Measurements from ENCODE around the gene CD164. TPM values are rescaled to one million over a fixed set of nuclear protein-coding genes. Genes with fewer than 3 reads are reported as not detected.
"Not testable (repeated sequence)": the region's sequence is repeated elsewhere in the genome, so short reads cannot be mapped to it uniquely, and the experiment has no call there.

Gene CD164
- total RNA-seq, 2 experiments from 2014 or later = 270 to 275 TPM

- ChIA-PET CTCF (interaction anchor here (1.0 kb wide), 1 partner anchor 11 kb away, joined by 6 read pairs; the partner anchor contains the start of gene CD164), POLR2A (no interaction called here)
- Mint-ChIP-seq H3K36me3 (ENCODE audit: low read depth) (peaks cover 73% of the 10 kb centered on the region), H3K27me3 (no peaks in the 10 kb centered on the region), H3K4me1 (peaks cover 61% of the 10 kb centered on the region), H3K27ac (no peak overlapping the region), H3K4me3 (no peak overlapping the region), H3K9me3 (no peaks in the 10 kb centered on the region)
- DNase-seq = no peak
Observed at GRCh38 chr6:109372130-109372529, 10.1 kb downstream of the CD164 start.

- no peak overlapping the region for H3K27ac Mint-ChIP-seq
- DNase-seq = no peak
- H3K9me3 Mint-ChIP-seq = no peaks in the 10 kb centered on the region
- peaks cover 78% of the 10 kb centered on the region for H3K36me3 Mint-ChIP-seq (ENCODE audit: low read depth)
- H3K27me3 Mint-ChIP-seq = no peaks in the 10 kb centered on the region
- CTCF ChIA-PET = interaction anchor here (0.6 to 2.2 kb wide), 7 partner anchors 8 to 193 kb away, joined by 3 to 12 read pairs (median 4); no protein-coding TSS in a partner anchor
- H3K4me3 Mint-ChIP-seq = no peak overlapping the region
- H3K4me1 Mint-ChIP-seq = peaks cover 54% of the 10 kb centered on the region
- POLR2A ChIA-PET = interaction anchor here (0.6 to 1.0 kb wide), 3 partner anchors 13 to 1648 kb away, joined by 3 to 4 read pairs (median 3); no protein-coding TSS in a partner anchor
Observed at GRCh38 chr6:109370792-109371191, 11.5 kb downstream of the CD164 start.

- Mint-ChIP-seq H3K9me3 (no peaks in the 10 kb centered on the region), H3K4me3 (no peak overlapping the region), H3K27ac (no peak overlapping the region), H3K4me1 (peaks cover 52% of the 10 kb centered on the region), H3K27me3 (no peaks in the 10 kb centered on the region), H3K36me3 (ENCODE audit: low read depth) (peaks cover 78% of the 10 kb centered on the region)
- ChIA-PET POLR2A (interaction anchor here (0.6 to 1.0 kb wide), 3 partner anchors 13 to 1647 kb away, joined by 3 to 4 read pairs (median 3); no protein-coding TSS in a partner anchor), CTCF (interaction anchor here (0.6 to 2.2 kb wide), 7 partner anchors 8 to 828 kb away, joined by 3 to 12 read pairs (median 3); no protein-coding TSS in a partner anchor)
- DNase-seq = no peak
Observed at GRCh38 chr6:109370336-109370735, 11.9 kb downstream of the CD164 start.

GRCh38 chr6:109369728-109370127 is 12.5 kb downstream of the CD164 start:
- ChIA-PET CTCF (interaction anchor here (0.7 to 2.2 kb wide), 4 partner anchors 14 to 827 kb away, joined by 3 to 12 read pairs (median 3); no protein-coding TSS in a partner anchor), POLR2A (no interaction called here)
- Mint-ChIP-seq H3K4me3 (no peak overlapping the region), H3K9me3 (no peaks in the 10 kb centered on the region), H3K27ac (no peak overlapping the region), H3K4me1 (peaks cover 47% of the 10 kb centered on the region), H3K27me3 (no peaks in the 10 kb centered on the region), H3K36me3 (ENCODE audit: low read depth) (peaks cover 77% of the 10 kb centered on the region)
- no peak for DNase-seq

GRCh38 chr6:109364382-109365078 is 17.7 kb downstream of the CD164 start:
- Mint-ChIP-seq H3K9me3 (peaks cover 17% of the 10 kb centered on the region), H3K36me3 (ENCODE audit: low read depth) (peaks cover 85% of the 10 kb centered on the region), H3K4me1 (peaks cover 34% of the 10 kb centered on the region)
- CTCF ChIA-PET, H3K27me3 Mint-ChIP-seq, DNase-seq, POLR2A ChIA-PET, H3K4me3 Mint-ChIP-seq, H3K27ac Mint-ChIP-seq: not testable (repeated sequence)

GRCh38 chr6:109363753-109364152 is 18.5 kb downstream of the CD164 start:
- POLR2A ChIA-PET = no interaction called here
- Mint-ChIP-seq H3K9me3 (peaks cover 17% of the 10 kb centered on the region), H3K4me1 (peaks cover 33% of the 10 kb centered on the region), H3K4me3 (no peak overlapping the region), H3K27ac (no peak overlapping the region), H3K27me3 (no peaks in the 10 kb centered on the region), H3K36me3 (ENCODE audit: low read depth) (peaks cover 87% of the 10 kb centered on the region)
- CTCF ChIA-PET = no interaction called here
- DNase-seq = no peak

DNA sequence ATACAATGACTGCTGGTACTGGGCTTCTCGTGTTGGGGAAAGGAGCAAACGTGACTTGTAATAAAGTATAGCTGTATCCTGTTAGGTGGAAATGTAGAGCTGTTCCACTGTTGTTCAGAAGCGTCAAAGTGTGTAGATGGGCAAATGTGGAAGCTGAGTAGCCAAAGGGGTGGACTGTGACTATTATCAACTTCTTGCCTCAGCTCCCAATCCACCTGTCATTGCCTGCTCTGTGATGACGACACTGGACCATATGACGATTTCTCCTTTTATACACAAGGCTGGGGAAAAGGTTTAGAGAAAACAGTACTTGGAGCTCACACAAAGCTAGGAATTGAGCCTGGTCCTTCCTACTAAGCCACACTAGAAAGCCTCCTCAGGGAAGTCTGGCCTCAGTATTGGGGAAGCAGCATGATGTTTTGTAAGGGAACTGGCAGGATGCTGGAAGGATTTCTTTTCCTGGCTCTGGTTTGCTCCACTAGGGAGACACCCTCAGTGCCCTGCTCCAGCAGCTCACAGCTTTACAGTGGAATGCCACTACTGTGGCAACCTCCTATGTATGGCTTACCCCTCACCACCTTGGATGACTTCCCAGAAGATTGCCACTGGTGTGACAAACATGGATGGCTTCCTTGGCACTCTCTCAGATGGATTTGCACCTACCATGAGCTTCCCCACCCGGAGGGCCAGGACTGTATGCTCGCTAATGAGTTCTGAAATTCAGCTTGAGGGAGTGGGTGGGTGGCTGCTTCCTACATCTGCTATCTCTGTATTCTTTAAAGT is 20.0 kb downstream of the CD164 start:
- Mint-ChIP-seq H3K27me3 (no peaks in the 10 kb centered on the region), H3K36me3 (ENCODE audit: low read depth) (peaks cover 92% of the 10 kb centered on the region), H3K4me3 (no peak overlapping the region), H3K4me1 (peaks cover 32% of the 10 kb centered on the region), H3K9me3 (peaks cover 18% of the 10 kb centered on the region), H3K27ac (no peak overlapping the region)
- CTCF ChIA-PET = interaction anchor here (0.6 to 1.5 kb wide), 5 partner anchors 9 to 407 kb away, joined by 3 to 8 read pairs (median 4); partner anchors contain the start of gene CD164
- POLR2A ChIA-PET = interaction anchor here (0.7 kb wide), 1 partner anchor 388 kb away, joined by 3 read pairs; no protein-coding TSS in a partner anchor
- DNase-seq = no peak

- H3K27me3 Mint-ChIP-seq = no peaks in the 10 kb centered on the region
- peaks cover 26% of the 10 kb centered on the region for H3K4me1 Mint-ChIP-seq
- ChIA-PET POLR2A (no interaction called here), CTCF (interaction anchor here (1.3 kb wide), 1 partner anchor 13 kb away, joined by 4 read pairs; no protein-coding TSS in a partner anchor)
- H3K27ac Mint-ChIP-seq = no peak overlapping the region
- H3K4me3 Mint-ChIP-seq = no peak overlapping the region
- H3K9me3 Mint-ChIP-seq = peaks cover 28% of the 10 kb centered on the region
- peaks cover 90% of the 10 kb centered on the region for H3K36me3 Mint-ChIP-seq (ENCODE audit: low read depth)
- no peak for DNase-seq
Observed at GRCh38 chr6:109360791-109361190, 21.5 kb downstream of the CD164 start.

DNA sequence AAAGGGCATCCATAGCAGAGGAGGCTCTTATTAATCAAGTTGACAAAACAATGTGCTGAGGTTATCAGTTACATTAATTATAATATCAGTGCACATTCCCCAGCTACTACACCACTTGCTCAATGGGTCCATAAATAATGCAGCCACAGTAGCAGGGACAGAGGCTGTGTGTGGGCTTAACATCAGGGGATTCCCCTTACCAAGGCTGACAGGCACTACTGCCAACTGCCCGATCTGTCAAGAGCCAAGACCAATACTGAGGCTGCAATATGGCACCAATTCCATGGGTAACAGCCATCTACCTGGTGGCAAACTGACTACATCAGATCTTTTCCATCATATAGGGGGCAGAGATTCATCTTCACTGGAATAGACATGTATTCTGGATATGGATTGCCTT is 22.0 kb downstream of the CD164 start:
- H3K27me3 Mint-ChIP-seq = no peaks in the 10 kb centered on the region
- no peak overlapping the region for H3K4me3 Mint-ChIP-seq
- H3K27ac Mint-ChIP-seq = no peak overlapping the region
- CTCF ChIA-PET = interaction anchor here (1.3 kb wide), 1 partner anchor 14 kb away, joined by 4 read pairs; no protein-coding TSS in a partner anchor
- H3K4me1 Mint-ChIP-seq = peaks cover 26% of the 10 kb centered on the region
- DNase-seq = no peak
- peaks cover 28% of the 10 kb centered on the region for H3K9me3 Mint-ChIP-seq
- peaks cover 91% of the 10 kb centered on the region for H3K36me3 Mint-ChIP-seq (ENCODE audit: low read depth)
- POLR2A ChIA-PET = no interaction called here

DNA sequence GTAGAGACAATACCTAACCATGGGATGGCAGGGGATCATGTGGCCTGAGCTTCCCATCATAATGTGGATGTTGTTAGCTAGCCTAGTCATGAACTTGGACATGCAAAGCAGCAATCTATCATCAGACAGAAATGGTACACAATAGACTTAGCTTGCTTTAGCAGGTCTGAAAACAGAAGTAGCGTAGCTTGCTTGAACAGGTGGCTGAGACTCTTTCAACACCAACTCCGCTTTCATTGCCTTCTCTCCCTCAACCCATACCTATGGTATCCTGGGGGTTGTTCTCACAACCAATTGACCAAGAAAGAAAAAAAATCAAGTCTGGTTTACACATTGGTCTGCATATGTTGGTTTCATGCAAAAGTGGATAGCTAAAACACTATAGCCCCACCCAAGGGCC is 23.0 kb downstream of the CD164 start:
- no peak overlapping the region for H3K4me3 Mint-ChIP-seq
- CTCF ChIA-PET = interaction anchor here (1.1 kb wide), 1 partner anchor 17 kb away, joined by 3 read pairs; no protein-coding TSS in a partner anchor
- H3K9me3 Mint-ChIP-seq = peaks cover 28% of the 10 kb centered on the region
- no peak overlapping the region for H3K27ac Mint-ChIP-seq
- H3K36me3 Mint-ChIP-seq (ENCODE audit: low read depth) = peaks cover 89% of the 10 kb centered on the region
- H3K4me1 Mint-ChIP-seq = peaks cover 20% of the 10 kb centered on the region
- no peak for DNase-seq
- POLR2A ChIA-PET = no interaction called here
- H3K27me3 Mint-ChIP-seq = no peaks in the 10 kb centered on the region

- DNase-seq = no peak
- POLR2A ChIA-PET = no interaction called here
- no peaks in the 10 kb centered on the region for H3K27me3 Mint-ChIP-seq
- H3K27ac Mint-ChIP-seq = no peak overlapping the region
- H3K36me3 Mint-ChIP-seq (ENCODE audit: low read depth) = peaks cover 83% of the 10 kb centered on the region
- H3K9me3 Mint-ChIP-seq = peaks cover 25% of the 10 kb centered on the region
- H3K4me1 Mint-ChIP-seq = peaks cover 14% of the 10 kb centered on the region
- no peak overlapping the region for H3K4me3 Mint-ChIP-seq
- CTCF ChIA-PET = interaction anchor here (1.1 kb wide), 1 partner anchor 16 kb away, joined by 3 read pairs; no protein-coding TSS in a partner anchor
Observed at GRCh38 chr6:109358204-109358603, 24.1 kb downstream of the CD164 start.

DNA sequence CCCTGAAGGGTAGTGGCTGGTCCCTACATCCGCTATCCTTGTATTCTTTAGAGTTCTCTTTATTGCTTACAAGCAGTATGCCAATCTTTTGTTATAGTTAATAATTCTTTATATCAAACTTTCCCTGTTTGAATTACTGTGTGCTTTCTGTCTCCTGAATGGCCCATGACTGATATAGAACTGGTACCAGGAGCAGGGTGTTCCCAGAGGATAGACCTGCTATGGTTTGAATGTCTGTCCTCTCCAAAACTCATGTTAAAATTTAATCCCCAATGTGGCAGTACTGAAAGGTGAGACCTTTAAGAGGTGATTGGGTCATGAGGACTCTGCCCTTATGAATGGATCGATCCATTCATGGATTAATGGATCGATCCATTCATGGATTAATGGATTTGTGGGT is 26.0 kb downstream of the CD164 start:
- peaks cover 80% of the 10 kb centered on the region for H3K36me3 Mint-ChIP-seq (ENCODE audit: low read depth)
- CTCF ChIA-PET = interaction anchor here (1.2 to 2.0 kb wide), 2 partner anchors 18 to 175 kb away, joined by 3 to 4 read pairs; no protein-coding TSS in a partner anchor
- no peak overlapping the region for H3K4me3 Mint-ChIP-seq
- H3K27me3 Mint-ChIP-seq = no peaks in the 10 kb centered on the region
- H3K4me1 Mint-ChIP-seq = peaks cover 19% of the 10 kb centered on the region
- POLR2A ChIA-PET = no interaction called here
- no peak overlapping the region for H3K27ac Mint-ChIP-seq
- no peak for DNase-seq
- peaks cover 19% of the 10 kb centered on the region for H3K9me3 Mint-ChIP-seq

Data from activated CD4-positive, alpha-beta T cell treated with anti-CD3 and anti-CD28 coated beads, Interleukin-2, amount 10 ng/mL, durations not matched to agents 7 days and 5 days (primary cell).